DOHH2 (cell line): ENCODE results near the gene MRTFA.

ENCODE experiments used
- H3F3A ChIP-seq: fragments of 200-600 bp; sonication (generic), shearing (Covaris generic); 2 replicates; pipeline ENCODE4 v1.6.0; 2016; ENCODE audit warnings: antibody characterized with exemption, mild to moderate bottlenecking; ENCODE audit not compliant: control insufficient read depth, insufficient read depth
- H3K27ac ChIP-seq: fragments of 200-600 bp; sonication (generic); 2 replicates; pipeline ENCODE4 v1.5.1; 2014; ENCODE audit warnings: low read depth, mild to moderate bottlenecking, low read length, moderate library complexity
- H3K27me3 ChIP-seq: fragments of 200-600 bp; sonication (generic); 2 replicates; pipeline ENCODE4 v1.6.1; 2014; ENCODE audit warnings: mild to moderate bottlenecking, low read length, mixed read lengths; ENCODE audit not compliant: control insufficient read depth
- H3K36me3 ChIP-seq: fragments of 200-600 bp; sonication (generic); 2 replicates; pipeline ENCODE4 v1.6.1; 2014; ENCODE audit warnings: mild to moderate bottlenecking, low read length, moderate library complexity, mixed read lengths; ENCODE audit not compliant: control insufficient read depth
- H3K4me1 ChIP-seq: fragments of 200-600 bp; sonication (generic); 2 replicates; pipeline ENCODE4 v1.6.1; 2014; ENCODE audit warnings: mild to moderate bottlenecking, low read length, mixed read lengths; ENCODE audit not compliant: control insufficient read depth
- H3K4me2 ChIP-seq: fragments of 200-600 bp; sonication (generic); 2 replicates; pipeline ENCODE4 v1.6.0; 2014; ENCODE audit warnings: mild to moderate bottlenecking, low read length, moderate library complexity
- H3K4me3 ChIP-seq: fragments of 200-600 bp; sonication (generic); 2 replicates; pipeline ENCODE4 v1.5.1; 2014; ENCODE audit warnings: mild to moderate bottlenecking, low read length, mixed read lengths
- H3K79me2 ChIP-seq: fragments of 200-600 bp; sonication (generic); 2 replicates; pipeline ENCODE4 v1.6.1; 2014; ENCODE audit warnings: mild to moderate bottlenecking, low read length, mixed read lengths; ENCODE audit not compliant: control insufficient read depth
- H3K9me2 ChIP-seq: fragments of 200-600 bp; sonication (generic); replicated peaks from 2 replicates; pipeline ENCODE4 v1.6.1; 2014; ENCODE audit warnings: mild to moderate bottlenecking, low read length, mixed read lengths; ENCODE audit not compliant: control insufficient read depth
- H3K9me3 ChIP-seq: fragments of 200-600 bp; sonication (generic); 2 replicates; pipeline ENCODE4 v1.6.1; 2014; ENCODE audit warnings: antibody characterized with exemption, low read length, mixed read lengths; ENCODE audit not compliant: control insufficient read depth, insufficient read depth
- H4K20me1 ChIP-seq: fragments of 200-600 bp; sonication (generic); 2 replicates; pipeline ENCODE4 v1.6.0; 2014; ENCODE audit warnings: low read depth, mild to moderate bottlenecking, antibody characterized with exemption, low read length, moderate library complexity; ENCODE audit not compliant: control insufficient read depth, insufficient read depth
- CTCF ChIP-seq: fragments of 200-600 bp; sonication (generic); IDR thresholded peaks from one replicate; pipeline ENCODE4 v1.5.1; 2014; ENCODE audit warnings: antibody characterized with exemption, mild to moderate bottlenecking, low read depth, low read length; ENCODE audit not compliant: poor library complexity, severe bottlenecking
- EZH2phosphoT487 ChIP-seq: fragments of 200-600 bp; sonication (generic); IDR thresholded peaks from 2 replicates; pipeline ENCODE4 v1.6.1; 2017; ENCODE audit warnings: borderline replicate concordance, mild to moderate bottlenecking, antibody characterized with exemption, low read length, moderate library complexity, mixed read lengths

The MRTFA gene

GRCh38 chr22:40429481-40429880, 207.0 kb downstream of the MRTFA start:
- Histone ChIP-seq H3K79me2 (peaks cover 55% of the 10 kb centered on the region), H3K4me1 (peaks cover 56% of the 10 kb centered on the region), H3K27ac (peak overlapping the region; percentile 10; the same call in 1 of the 2 replicates), H3K36me3 (peaks cover 96% of the 10 kb centered on the region), H3K9me2 (no peaks in the 10 kb centered on the region), H4K20me1 (no peaks in the 10 kb centered on the region), H3K9me3 (no peaks in the 10 kb centered on the region), H3K4me3 (no peak overlapping the region), H3K27me3 (no peaks in the 10 kb centered on the region), H3F3A (no peaks in the 10 kb centered on the region), H3K4me2 (no peak overlapping the region)
- no peak for TF ChIP-seq EZH2phosphoT487
- TF ChIP-seq CTCF: no peak

GRCh38 chr22:40428796-40429195, 207.7 kb downstream of the MRTFA start:
- Histone ChIP-seq H3K36me3 (peaks cover 96% of the 10 kb centered on the region), H3K4me1 (peaks cover 55% of the 10 kb centered on the region), H3F3A (no peaks in the 10 kb centered on the region), H3K4me3 (no peak overlapping the region), H3K27me3 (no peaks in the 10 kb centered on the region), H3K4me2 (no peak overlapping the region), H3K79me2 (peaks cover 48% of the 10 kb centered on the region), H3K27ac (no peak overlapping the region), H3K9me2 (no peaks in the 10 kb centered on the region), H4K20me1 (no peaks in the 10 kb centered on the region), H3K9me3 (no peaks in the 10 kb centered on the region)
- no peak for TF ChIP-seq EZH2phosphoT487
- no peak for TF ChIP-seq CTCF

- no peak overlapping the region for H3K4me2 ChIP-seq
- H3K79me2 ChIP-seq: peaks cover 28% of the 10 kb centered on the region
- H4K20me1 ChIP-seq: no peaks in the 10 kb centered on the region
- no peaks in the 10 kb centered on the region for H3K9me3 ChIP-seq
- H3K4me3 ChIP-seq: no peak overlapping the region
- H3K9me2 ChIP-seq: no peaks in the 10 kb centered on the region
- no peak for TF ChIP-seq EZH2phosphoT487
- no peak for TF ChIP-seq CTCF
- no peaks in the 10 kb centered on the region for H3F3A ChIP-seq
- no peaks in the 10 kb centered on the region for H3K27me3 ChIP-seq
- no peak overlapping the region for H3K27ac ChIP-seq
- peaks cover 98% of the 10 kb centered on the region for H3K36me3 ChIP-seq
- H3K4me1 ChIP-seq: peaks cover 55% of the 10 kb centered on the region
Measured at GRCh38 chr22:40426594-40427333, 209.8 kb downstream of the MRTFA start.
